GM10248 (cell line): ENCODE data around the gene GNG11.

Experiments used
- CTCF ChIA-PET: fragments of 300-600 bp; sonication (Branson Sonifier 250); formaldehyde crosslinking; extraction: SDS; loops from one replicate; lab custom pipeline; 2021; ENCODE audit warnings: antibody characterized with exemption; lab: Yijun Ruan, JAX
- POLR2A ChIA-PET: fragments of 350-650 bp; sonication (Branson Sonifier 250); formaldehyde crosslinking; extraction: SDS; loops from one replicate; lab custom pipeline; 2020; ENCODE audit warnings: antibody characterized with exemption; lab: Yijun Ruan, JAX
- DNase-seq: peaks from one replicate; pipeline ENCODE4 v3.0.0; 2012; ENCODE audit errors: extremely low spot score
- CTCF ChIP-seq: IDR thresholded peaks from 2 replicates; pipeline ENCODE4 v1.5.1; 2012; ENCODE audit warnings: mild to moderate bottlenecking, low read depth; ENCODE audit errors: extremely low read depth, missing control alignments, control extremely low read depth

GNG11 gene

GRCh38 chr7:93945083-93945482, 23.5 kb downstream of the GNG11 start:
- CTCF ChIA-PET = interaction anchor here (1.4 to 1.7 kb wide), 2 partner anchors 9 to 15 kb away, joined by 3 to 4 read pairs; no protein-coding TSS in a partner anchor
- no peak for DNase-seq
- POLR2A ChIA-PET = no interaction called here
- no peak for TF ChIP-seq CTCF

GRCh38 chr7:93945756-93946535, 24.4 kb downstream of the GNG11 start:
- ChIA-PET CTCF (interaction anchor here (1.0 to 1.7 kb wide), 3 partner anchors 8 to 14 kb away, joined by 3 to 4 read pairs (median 3); no protein-coding TSS in a partner anchor), POLR2A (no interaction called here)
- no peak for TF ChIP-seq CTCF
- DNase-seq = no peak

GRCh38 chr7:93948106-93948505, 26.6 kb downstream of the GNG11 start:
- DNase-seq = no peak
- POLR2A ChIA-PET = no interaction called here
- no peak for TF ChIP-seq CTCF
- CTCF ChIA-PET = interaction anchor here (0.9 to 1.7 kb wide), 4 partner anchors 10 to 46 kb away, joined by 3 to 5 read pairs (median 3); no protein-coding TSS in a partner anchor

GRCh38 chr7:93948873-93949272, 27.3 kb downstream of the GNG11 start:
- ChIA-PET CTCF (interaction anchor here (0.9 to 1.3 kb wide), 2 partner anchors 9 to 47 kb away, joined by 3 to 5 read pairs; no protein-coding TSS in a partner anchor), POLR2A (no interaction called here)
- no peak for TF ChIP-seq CTCF
- DNase-seq = no peak

GRCh38 chr7:93949423-93949822, 27.9 kb downstream of the GNG11 start:
- no peak for DNase-seq
- no peak for TF ChIP-seq CTCF

GRCh38 chr7:93955304-93955703, 33.8 kb downstream of the GNG11 start:
- CTCF ChIA-PET = interaction anchor here (1.4 kb wide), 1 partner anchor 14 kb away, joined by 5 read pairs; no protein-coding TSS in a partner anchor
- POLR2A ChIA-PET = no interaction called here
- DNase-seq = no peak
- no peak for TF ChIP-seq CTCF

More at GRCh38 chr7:93949423-93949822, 27.9 kb downstream of the GNG11 start:
- ChIA-PET CTCF (no interaction called here), POLR2A (no interaction called here)
